NCI-H2081 (cell line): ENCODE measurements around the gene ARHGEF28.

Experiments used
- DNase-seq, 2 experiments: peaks; one replicate each; lab custom pipeline; 2025; lab: John Stamatoyannopoulos, UW

Gene ARHGEF28

DNA sequence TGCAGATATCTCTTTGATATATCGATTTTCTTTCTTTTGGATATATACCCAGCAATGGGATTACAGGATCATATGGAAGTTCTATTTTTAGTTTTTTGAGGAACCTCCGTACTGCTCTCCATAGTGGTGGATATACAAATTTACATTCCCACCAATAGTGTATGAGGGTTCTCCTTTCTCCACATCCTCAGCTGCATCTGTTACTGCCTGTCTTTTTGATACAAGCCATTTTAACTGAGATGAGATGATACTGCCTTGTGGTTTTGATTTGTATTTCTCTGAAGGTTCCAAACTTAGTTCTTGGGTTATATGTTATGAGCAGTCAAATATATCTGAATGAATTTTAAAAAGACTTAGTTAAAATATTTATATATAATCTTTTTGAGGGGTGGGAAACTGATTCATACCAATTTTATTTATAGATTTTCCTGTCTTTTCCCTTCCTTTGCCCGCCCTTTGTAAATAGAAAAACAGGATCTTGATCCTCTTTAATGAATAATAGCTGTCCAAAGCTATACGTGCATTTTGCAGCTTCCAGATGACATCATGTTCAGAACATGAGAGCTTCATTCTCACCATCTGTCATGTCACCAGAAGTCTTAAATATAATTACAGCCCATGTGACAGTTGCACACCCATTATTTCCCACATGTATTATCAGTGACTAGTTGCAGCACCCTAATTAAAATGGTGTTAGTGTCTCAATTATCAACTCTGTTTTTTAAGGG is 6.2 kb upstream of the ARHGEF28 start:
- peak in 1 of 2 experiments; percentile 7 for DNase-seq

- no peak for DNase-seq
Measured at GRCh38 chr5:73620334-73620687, 5.7 kb upstream of the ARHGEF28 start.

- DNase-seq, result no peak
Measured at GRCh38 chr5:73623060-73623459, 2.9 kb upstream of the ARHGEF28 start.

GRCh38 chr5:73623901-73624404 is 2.0 kb upstream of the ARHGEF28 start:
- DNase-seq, result no peak

- no peak for DNase-seq
Measured at GRCh38 chr5:73624888-73625287, 1.1 kb upstream of the ARHGEF28 start.

- no peak for DNase-seq
Measured at GRCh38 chr5:73625372-73625943, 538 bp upstream of the ARHGEF28 start.

GRCh38 chr5:73626814-73627313 is 868 bp downstream of the ARHGEF28 start:
- no peak for DNase-seq

DNA sequence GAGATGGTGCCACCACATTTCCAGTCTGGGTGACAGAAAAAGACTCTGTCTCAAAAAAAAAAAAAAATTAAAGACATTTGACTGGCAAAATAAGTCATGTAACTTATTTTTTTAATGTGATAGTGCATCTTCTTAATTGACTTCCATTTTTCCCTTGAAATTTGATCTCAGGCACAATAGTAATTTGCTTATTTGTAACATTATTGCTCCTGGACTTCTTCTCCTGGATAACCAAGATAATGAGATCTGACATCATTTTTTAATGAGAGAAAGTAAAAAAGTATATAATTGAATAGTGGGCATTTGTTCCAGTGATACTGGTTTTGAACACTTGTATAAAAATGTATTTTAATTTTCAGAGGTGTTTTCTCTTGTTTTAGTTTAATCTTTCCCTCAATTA is 3.5 kb downstream of the ARHGEF28 start:
- DNase-seq, result no peak

DNA sequence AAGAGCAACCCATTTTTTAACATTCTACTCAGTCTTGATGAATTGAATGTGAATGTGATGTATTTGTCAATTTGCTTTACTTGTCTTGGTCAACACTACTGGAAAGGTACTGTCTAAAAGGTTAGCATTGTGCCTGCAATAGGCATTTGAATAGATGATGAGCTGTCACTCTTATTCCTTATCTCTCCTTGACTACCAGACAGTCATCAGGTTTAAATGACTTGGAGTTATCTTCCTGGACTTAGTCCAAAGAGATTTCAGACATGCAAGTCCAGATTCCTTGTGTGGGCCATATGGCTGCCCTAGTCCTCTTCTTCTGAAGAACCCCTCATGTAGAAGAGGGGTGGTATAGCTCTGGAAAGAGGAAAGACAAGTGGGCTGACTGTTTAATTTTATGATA is 4.8 kb downstream of the ARHGEF28 start:
- no peak for DNase-seq

DNA sequence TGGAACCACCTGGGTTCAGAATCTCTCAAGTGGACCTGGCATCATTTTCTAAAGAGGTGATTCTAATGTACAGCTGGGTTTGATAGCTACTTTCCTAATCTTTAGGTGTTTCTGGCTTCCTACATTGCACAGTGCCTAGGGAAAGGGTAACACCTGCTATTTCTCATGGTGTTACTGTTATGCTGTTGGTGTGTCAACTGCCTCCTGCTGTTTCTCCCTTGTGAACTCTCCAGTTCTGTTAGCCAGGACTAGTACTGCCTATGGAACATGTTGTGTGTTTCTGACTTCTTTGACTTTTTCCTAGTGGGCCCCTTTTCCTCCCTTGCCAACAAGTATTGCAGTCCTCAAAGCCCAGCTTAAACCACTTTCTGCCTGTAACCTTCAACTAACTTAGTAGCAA is 5.5 kb downstream of the ARHGEF28 start:
- no peak for DNase-seq

- DNase-seq, result no peak
Measured at GRCh38 chr5:73633060-73633459, 7.1 kb downstream of the ARHGEF28 start.

DNA sequence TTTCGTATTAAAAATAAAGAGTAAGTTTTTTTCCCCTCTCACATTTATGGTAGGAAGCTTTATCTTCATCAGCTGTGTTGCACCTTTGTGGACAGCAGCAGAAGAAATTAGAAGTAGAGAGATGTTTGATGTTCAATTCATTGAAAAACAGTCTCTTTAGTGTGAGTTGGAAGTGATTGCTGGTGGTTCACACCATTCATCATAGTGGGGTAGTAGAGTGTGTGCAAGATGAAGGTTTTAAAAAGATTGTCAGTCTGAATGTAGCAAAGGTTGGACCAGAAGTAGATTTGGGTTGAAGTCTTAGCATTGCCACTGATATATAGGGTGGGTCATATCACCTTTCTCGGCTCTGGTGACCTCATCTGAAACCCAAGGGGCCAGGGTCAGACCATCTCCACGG is 10.4 kb downstream of the ARHGEF28 start:
- DNase-seq, result no peak

DNA sequence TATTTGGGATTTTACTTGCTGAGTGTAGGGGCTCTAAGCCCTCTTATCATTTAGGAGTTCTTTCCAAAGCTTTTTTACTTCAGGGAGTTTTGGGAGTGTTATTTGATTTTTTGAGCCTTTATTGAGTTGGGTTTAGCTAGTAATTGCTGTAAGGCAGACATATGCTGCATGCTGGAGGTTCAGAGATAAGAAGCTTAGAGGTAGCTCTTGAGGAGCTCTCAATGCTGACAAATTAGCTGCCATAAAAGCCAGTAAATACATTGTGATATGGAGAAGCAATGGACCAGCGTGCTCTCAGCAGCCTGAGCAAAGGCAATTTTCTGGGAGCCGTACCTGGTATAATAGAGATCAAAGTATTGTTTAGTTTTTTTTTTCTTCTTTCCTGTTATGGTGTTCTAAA is 11.6 kb downstream of the ARHGEF28 start:
- no peak for DNase-seq

DNA sequence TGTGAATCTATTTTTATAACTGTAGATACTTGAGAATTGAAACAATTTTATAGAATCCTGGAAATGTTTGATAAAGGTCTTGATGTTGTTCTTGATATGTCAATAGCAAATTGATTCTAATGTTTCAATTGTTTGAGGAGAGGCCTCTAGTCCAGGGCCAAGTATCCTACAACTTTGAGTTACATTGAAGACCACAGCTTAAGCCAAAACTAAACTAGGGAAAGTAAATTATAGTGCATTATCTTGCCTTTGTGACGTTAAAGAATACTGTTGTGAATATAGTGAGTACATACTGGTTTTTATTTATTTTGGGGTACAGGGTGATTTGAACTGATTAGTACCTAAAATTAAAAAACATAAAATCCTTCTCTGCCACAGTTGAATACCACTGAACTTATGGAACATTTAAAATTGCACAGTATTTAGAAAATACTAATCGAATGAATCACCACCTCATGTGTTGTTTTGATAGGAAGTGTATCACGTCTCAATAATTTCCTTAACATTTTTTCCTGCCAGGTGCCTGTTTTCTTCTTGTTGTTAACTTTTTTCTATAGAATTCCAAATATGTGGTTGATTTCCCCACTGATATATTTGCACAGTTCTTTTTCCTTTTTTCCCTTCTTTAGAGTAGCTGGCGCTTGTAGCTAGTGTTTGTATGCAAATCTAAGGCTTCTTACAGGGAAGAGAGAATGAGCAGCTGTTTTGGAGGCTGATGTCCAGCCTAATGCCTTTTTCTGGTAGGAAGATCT is 12.5 kb downstream of the ARHGEF28 start:
- DNase-seq, result no peak

DNA sequence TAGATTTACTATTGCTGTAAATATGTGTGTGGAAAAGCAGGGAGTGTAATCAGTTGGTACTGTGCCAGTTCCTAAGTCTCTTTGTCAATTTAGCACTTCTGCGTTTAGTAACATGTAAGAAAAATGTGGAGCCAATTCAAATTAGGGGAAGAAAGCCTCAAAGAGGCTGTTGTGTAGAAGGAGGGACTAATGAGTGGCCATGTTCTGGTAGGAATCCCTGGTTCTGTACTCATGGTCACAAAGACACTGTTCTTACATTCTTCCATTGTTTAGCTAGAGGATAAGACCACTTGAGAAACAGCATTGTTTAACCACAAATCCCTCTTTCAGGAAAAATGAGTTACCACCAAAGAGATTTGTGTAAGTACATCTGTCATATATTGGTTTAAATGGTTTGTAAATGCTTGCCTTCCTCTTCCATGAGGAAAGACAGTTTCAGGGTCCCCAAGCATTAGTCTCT is 14.9 kb downstream of the ARHGEF28 start:
- no peak for DNase-seq

GRCh38 chr5:73641811-73642210 is 15.8 kb downstream of the ARHGEF28 start:
- DNase-seq, result no peak

DNA sequence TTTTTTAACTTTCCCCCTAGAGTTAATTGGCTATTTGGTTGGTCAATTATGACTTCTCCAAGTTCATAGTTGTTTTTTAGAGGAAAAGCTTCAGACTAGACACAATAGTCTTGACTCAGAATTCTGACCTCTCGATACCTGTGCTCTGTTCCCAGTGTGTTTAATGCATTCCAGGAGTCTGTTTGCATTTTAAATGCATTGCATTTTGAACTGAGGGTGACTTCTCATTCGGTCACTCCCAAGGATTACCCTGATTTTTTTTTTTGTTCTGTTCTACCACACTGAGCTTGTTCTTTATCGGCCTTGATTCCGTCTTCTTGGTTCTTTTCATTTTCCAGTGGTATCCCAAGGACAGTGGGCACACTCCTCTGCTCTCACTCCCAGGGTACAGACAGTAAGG is 16.3 kb downstream of the ARHGEF28 start:
- no peak for DNase-seq

- peak in 1 of 2 experiments; percentile 3 for DNase-seq
Measured at GRCh38 chr5:73644385-73644963, 18.5 kb downstream of the ARHGEF28 start.

GRCh38 chr5:73647721-73648120 is 21.7 kb downstream of the ARHGEF28 start:
- DNase-seq, result no peak

DNA sequence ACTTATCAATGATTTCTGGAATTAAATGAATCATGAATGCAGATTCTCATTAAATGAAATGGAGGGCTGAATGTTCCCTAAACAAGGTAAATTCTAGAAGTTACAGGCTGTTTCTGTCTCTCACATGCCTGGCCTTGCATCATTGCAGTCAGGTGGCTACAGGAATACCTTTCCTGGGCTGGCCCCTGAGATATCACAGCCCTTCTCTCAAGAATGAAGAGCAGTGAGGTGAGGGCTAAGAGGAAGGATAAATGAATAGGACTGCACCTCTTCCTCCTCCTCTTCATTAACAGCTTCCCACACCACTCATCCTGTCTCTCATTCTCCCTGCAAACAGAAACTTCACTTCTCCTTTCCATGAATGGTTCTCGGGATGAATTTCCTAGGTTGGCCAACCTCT is 22.5 kb downstream of the ARHGEF28 start:
- no peak for DNase-seq

DNA sequence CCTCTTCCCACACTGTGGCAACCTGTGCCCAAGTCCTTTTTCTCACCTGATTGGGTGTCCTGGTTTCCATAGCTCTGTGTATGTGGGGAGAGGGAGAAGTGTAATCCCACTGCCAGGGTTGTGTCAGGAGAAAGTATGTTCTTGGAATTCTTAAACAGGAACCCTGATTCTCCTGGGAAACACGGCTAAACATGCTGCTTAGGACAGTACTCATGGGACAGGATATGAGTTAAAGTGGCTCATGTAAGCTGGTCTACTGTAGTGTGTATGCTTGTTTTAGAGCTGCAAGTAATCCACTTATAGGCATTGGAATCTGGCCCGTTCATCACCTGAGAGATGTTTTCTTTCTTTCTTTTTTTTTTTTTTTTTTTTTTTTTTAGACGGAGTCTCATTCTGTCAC is 23.9 kb downstream of the ARHGEF28 start:
- DNase-seq, result no peak

DNA sequence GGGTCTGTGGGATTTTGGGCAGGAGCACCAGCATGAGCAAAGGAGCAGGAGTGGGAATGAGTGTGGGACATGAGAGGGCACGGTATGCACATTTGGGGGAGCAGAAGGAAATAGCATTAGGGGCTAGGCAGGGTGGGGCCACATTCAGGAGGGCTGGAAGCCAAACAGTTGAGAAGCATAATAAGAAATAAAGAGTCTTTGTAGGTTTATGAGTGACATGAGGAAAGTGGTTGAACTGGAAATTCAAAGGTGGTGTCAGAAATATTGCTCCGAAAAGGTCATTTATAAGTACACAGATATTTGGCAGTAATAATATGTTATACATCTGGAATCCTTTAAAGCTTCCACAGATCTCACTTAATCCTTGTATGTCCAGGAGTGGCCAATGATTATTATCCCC is 26.4 kb downstream of the ARHGEF28 start:
- no peak for DNase-seq
